ENCODE results near the gene SYS1. TPM values are rescaled to one million over a fixed set of nuclear protein-coding genes. Genes with fewer than 3 reads are reported as not detected.

The SYS1 gene
- total RNA-seq, 1 experiment from 2014 or later = 45.5 TPM

GRCh38 chr20:45404438-45404837, 41.5 kb downstream of the SYS1 start:
- no peak for TF ChIP-seq CTCF (IDR thresholded peaks at IDR 0.05; ENCODE audit: unreplicated experiment)
- Mint-ChIP-seq H3K27ac (ENCODE audit: unreplicated experiment) (peak overlapping the region; percentile 72), H3K36me3 (ENCODE audit: insufficient read depth, unreplicated experiment) (peaks cover 29% of the 10 kb centered on the region), H3K4me3 (ENCODE audit: low read depth, unreplicated experiment) (peak overlapping the region; percentile 86), H3K4me1 (ENCODE audit: low read depth, unreplicated experiment) (peaks cover 22% of the 10 kb centered on the region), H3K27me3 (ENCODE audit: unreplicated experiment) (no peaks in the 10 kb centered on the region), H3K9me3 (ENCODE audit: low read depth, unreplicated experiment) (peaks cover 10% of the 10 kb centered on the region)
- intact Hi-C loops (cut with micrococcal nuclease; ENCODE audit: unreplicated experiment) = no loop called here
- no peak for DNase-seq
- BruUV-seq (replicated peaks) = no TSS peak
- CTCF ChIA-PET = interaction anchor here (1.4 kb wide), 1 partner anchor 31 kb away, joined by 4 read pairs; no protein-coding TSS in a partner anchor

- peak overlapping the region; percentile 72 for H3K27ac Mint-ChIP-seq (ENCODE audit: unreplicated experiment)
- intact Hi-C loops (cut with micrococcal nuclease; ENCODE audit: unreplicated experiment) = no loop called here
- peak; percentile 37 for DNase-seq
- TF ChIP-seq CTCF (IDR thresholded peaks at IDR 0.05; ENCODE audit: unreplicated experiment) = peak; percentile 23
- no peaks in the 10 kb centered on the region for H3K27me3 Mint-ChIP-seq (ENCODE audit: unreplicated experiment)
- H3K4me1 Mint-ChIP-seq (ENCODE audit: low read depth, unreplicated experiment) = peaks cover 26% of the 10 kb centered on the region
- CTCF ChIA-PET = interaction anchor here (0.7 to 3.0 kb wide), 7 partner anchors 10 to 112 kb away, joined by 3 to 14 read pairs (median 6); partner anchors contain the start of gene PIGT
- peak overlapping the region; percentile 86 for H3K4me3 Mint-ChIP-seq (ENCODE audit: low read depth, unreplicated experiment)
- no TSS peak for BruUV-seq (replicated peaks)
- H3K36me3 Mint-ChIP-seq (ENCODE audit: insufficient read depth, unreplicated experiment) = peaks cover 29% of the 10 kb centered on the region
- peaks cover 2% of the 10 kb centered on the region for H3K9me3 Mint-ChIP-seq (ENCODE audit: low read depth, unreplicated experiment)
These were observed 42.8 kb downstream of the SYS1 start for GRCh38 chr20:45405571-45406259.

GRCh38 chr20:45406260-45407066, 43.5 kb downstream of the SYS1 start:
- H3K36me3 Mint-ChIP-seq (ENCODE audit: insufficient read depth, unreplicated experiment) = peaks cover 29% of the 10 kb centered on the region
- H3K9me3 Mint-ChIP-seq (ENCODE audit: low read depth, unreplicated experiment) = peaks cover 2% of the 10 kb centered on the region
- H3K4me3 Mint-ChIP-seq (ENCODE audit: low read depth, unreplicated experiment) = peak overlapping the region; percentile 86
- intact Hi-C loops (cut with micrococcal nuclease; ENCODE audit: unreplicated experiment) = no loop called here
- CTCF ChIA-PET = interaction anchor here (0.6 to 3.0 kb wide), 10 partner anchors 9 to 1719 kb away, joined by 3 to 14 read pairs (median 5); partner anchors contain the start of gene PIGT
- peaks cover 30% of the 10 kb centered on the region for H3K4me1 Mint-ChIP-seq (ENCODE audit: low read depth, unreplicated experiment)
- no TSS peak for BruUV-seq (replicated peaks)
- no peaks in the 10 kb centered on the region for H3K27me3 Mint-ChIP-seq (ENCODE audit: unreplicated experiment)
- peak; percentile 84 for DNase-seq
- peak overlapping the region; percentile 72 for H3K27ac Mint-ChIP-seq (ENCODE audit: unreplicated experiment)
- no peak for TF ChIP-seq CTCF (IDR thresholded peaks at IDR 0.05; ENCODE audit: unreplicated experiment)

GRCh38 chr20:45407067-45407745, 44.2 kb downstream of the SYS1 start:
- intact Hi-C loops (cut with micrococcal nuclease; ENCODE audit: unreplicated experiment) = no loop called here
- TF ChIP-seq CTCF (IDR thresholded peaks at IDR 0.05; ENCODE audit: unreplicated experiment) = no peak
- no TSS peak for BruUV-seq (replicated peaks)
- Mint-ChIP-seq H3K27me3 (ENCODE audit: unreplicated experiment) (no peaks in the 10 kb centered on the region), H3K9me3 (ENCODE audit: low read depth, unreplicated experiment) (no peaks in the 10 kb centered on the region), H3K36me3 (ENCODE audit: insufficient read depth, unreplicated experiment) (peaks cover 29% of the 10 kb centered on the region), H3K4me3 (ENCODE audit: low read depth, unreplicated experiment) (peak overlapping the region; percentile 86), H3K4me1 (ENCODE audit: low read depth, unreplicated experiment) (peaks cover 30% of the 10 kb centered on the region), H3K27ac (ENCODE audit: unreplicated experiment) (peak overlapping the region; percentile 57)
- DNase-seq = peak; percentile 44
- CTCF ChIA-PET = interaction anchor here (0.6 to 3.0 kb wide), 11 partner anchors 9 to 1718 kb away, joined by 3 to 14 read pairs (median 5); partner anchors contain the start of genes PIGT and SYS1
